K562 (cell line): Measurements from ENCODE around the gene SETD5. TPM values are rescaled to one million over a fixed set of nuclear protein-coding genes. Genes with fewer than 3 reads are reported as not detected.

Experiments
- ATAC-seq: fragments of 200-7000 bp; cut with Tn5 transposase; 3 replicates; pipeline ENCODE4 v1.9.1; 2020; ENCODE audit warnings: moderate library complexity
- BruUV-seq: library from RNA; stranded (reverse); fragments of 400-500 nt; replicated peaks from 2 replicates; lab custom pipeline; 2021; lab: Mats Ljungman, UMichigan
- CTCF ChIA-PET: fragments of 300-600 bp; formaldehyde crosslinking; extraction: SDS; loops from one replicate; lab custom pipeline; 2021; ENCODE audit warnings: low intra/inter-chr PET ratio; lab: Yijun Ruan, JAX
- POLR2A ChIA-PET: fragments of 300-600, 350-650 bp; sonication (Branson Sonifier 250); formaldehyde crosslinking; extraction: SDS; loops from one replicate; lab custom pipeline; 2021; ENCODE audit warnings: antibody characterized with exemption, inconsistent platforms; lab: Yijun Ruan, JAX
- DNase-seq, 4 experiments: peaks; one replicate each; pipeline versions ENCODE4 v3.0.0 to v3.0.0-alpha.2; 2011 to 2018; ENCODE audit warnings: low spot score in 3 of 4, mixed read lengths in 3 of 4; ENCODE audit errors: extremely low read depth in 1 of 4
- FAIRE-seq: peaks from 2 replicates; lab custom pipeline; 2011; peaks lifted over from hg19 to GRCh38; lab: Jason Lieb, UNC
- H2AFZ ChIP-seq: 2 replicates; pipeline ENCODE4 v1.6.0; 2011; ENCODE audit warnings: low read depth, low read length, control low read depth, inconsistent platforms
- H3K27ac ChIP-seq: fragments of 200-600 bp; 3 replicates; pipeline ENCODE4 v1.8.0; 2011; ENCODE audit warnings: low read depth, mild to moderate bottlenecking, control low read depth, inconsistent platforms, low read length, moderate library complexity, mixed read lengths; ENCODE audit errors: extremely low read depth
- H3K27me3 ChIP-seq, 2 experiments: fragments of 300-600 bp in 1 of 2; 2 replicates in 1 of 2; 3 replicates in 1 of 2; pipeline versions ENCODE4 v1.6.0 to v1.8.0; 2011; ENCODE audit warnings: inconsistent platforms in 2 of 2, low read length in 2 of 2, mild to moderate bottlenecking in 1 of 2, mixed read lengths in 1 of 2, moderate library complexity in 1 of 2; ENCODE audit not compliant: control insufficient read depth in 2 of 2, insufficient read depth in 2 of 2
- H3K36me3 ChIP-seq: fragments of 300-600 bp; 3 replicates; pipeline ENCODE4 v1.8.0; 2011; ENCODE audit warnings: mild to moderate bottlenecking, low read length, inconsistent platforms; ENCODE audit not compliant: control insufficient read depth, insufficient read depth
- H3K4me1 ChIP-seq, 2 experiments: fragments of 200-600 bp in 1 of 2; replicated peaks in 1 of 2; 2 replicates in 1 of 2; 3 replicates in 1 of 2; pipeline versions ENCODE4 v1.5.1 to v1.8.0; 2011; ENCODE audit warnings: inconsistent platforms in 2 of 2, low read length in 2 of 2, mild to moderate bottlenecking in 1 of 2, mixed read lengths in 1 of 2, moderate library complexity in 1 of 2; ENCODE audit not compliant: control insufficient read depth in 2 of 2, insufficient read depth in 2 of 2
- H3K4me2 ChIP-seq: 2 replicates; pipeline ENCODE4 v1.6.1; 2011; ENCODE audit warnings: low read length, control low read depth, inconsistent platforms, mixed read lengths; ENCODE audit not compliant: insufficient read depth
- H3K4me3 ChIP-seq: fragments of 200-600 bp; sonication (generic), shearing (Covaris generic); 2 replicates; pipeline ENCODE4 v1.5.1; 2016; ENCODE audit warnings: control low read depth, inconsistent platforms
- H3K79me2 ChIP-seq: fragments of 200-600 bp; 3 replicates; pipeline ENCODE4 v1.8.0; 2011; ENCODE audit warnings: low read length, inconsistent platforms; ENCODE audit not compliant: control insufficient read depth, insufficient read depth
- H3K9ac ChIP-seq, 2 experiments: 2 replicates each; pipeline versions ENCODE4 v1.6.0 to v1.6.1; 2011; ENCODE audit warnings: low read depth in 2 of 2, low read length in 2 of 2, control low read depth in 1 of 2, inconsistent platforms in 1 of 2, mild to moderate bottlenecking in 1 of 2, mixed read lengths in 1 of 2; ENCODE audit not compliant: insufficient read depth in 1 of 2
- H3K9me1 ChIP-seq: one replicate; pipeline ENCODE4 v1.6.0; 2011; ENCODE audit warnings: inconsistent platforms, mild to moderate bottlenecking, low read length, moderate library complexity; ENCODE audit not compliant: control insufficient read depth, insufficient read depth
- H3K9me3 ChIP-seq: replicated peaks from 2 replicates; pipeline ENCODE4 v1.5.1; 2011; ENCODE audit warnings: low read depth, low read length, inconsistent platforms; ENCODE audit not compliant: control insufficient read depth, insufficient read depth
- H4K20me1 ChIP-seq: replicated peaks from 2 replicates; pipeline ENCODE4 v1.6.1; 2011; ENCODE audit warnings: low read length, inconsistent platforms, mixed read lengths; ENCODE audit not compliant: control insufficient read depth, insufficient read depth
- HSF4 ChIP-seq: fragments of 250-450 bp; sonication (Bioruptor Pico); IDR thresholded peaks from 2 replicates; pipeline ENCODE4 v2.1.2; 2022; ENCODE audit warnings: mild to moderate bottlenecking, moderate library complexity, borderline replicate concordance
- IFI16 ChIP-seq: fragments of 250-450 bp; sonication (Bioruptor Pico); IDR thresholded peaks from 2 replicates; pipeline ENCODE4 v2.1.2; 2022; ENCODE audit warnings: mild to moderate bottlenecking, inconsistent platforms
- ILK ChIP-seq: fragments of 450-650 bp; IDR thresholded peaks from 2 replicates; pipeline ENCODE4 v1.6.1; 2016; ENCODE audit warnings: missing genetic modification characterization, low read depth, mild to moderate bottlenecking, missing compliant biosample characterization, moderate library complexity, borderline replicate concordance
- KDM5B ChIP-seq: fragments of 200-600 bp; sonication (generic); IDR thresholded peaks from 2 replicates; pipeline ENCODE4 v1.6.1; 2012; ENCODE audit warnings: low read depth, mild to moderate bottlenecking, moderate library complexity, low read length, control low read depth, inconsistent platforms; ENCODE audit not compliant: insufficient replicate concordance
- KLF6 ChIP-seq: fragments of 250-450 bp; sonication (Bioruptor Pico); IDR thresholded peaks from 2 replicates; pipeline ENCODE4 v1.4.0; 2020; ENCODE audit warnings: mild to moderate bottlenecking, moderate library complexity, borderline replicate concordance
- MEIS2 ChIP-seq: fragments of 450-650 bp; IDR thresholded peaks from 2 replicates; pipeline ENCODE4 v1.6.1; 2014; ENCODE audit warnings: mild to moderate bottlenecking; ENCODE audit not compliant: partially characterized antibody
- RFX7 ChIP-seq: fragments of 250-450 bp; sonication (Bioruptor Pico); IDR thresholded peaks from 2 replicates; pipeline ENCODE4 v1.5.1; 2021; ENCODE audit warnings: mild to moderate bottlenecking
- SMAD3 ChIP-seq: fragments of 450-650 bp; formaldehyde crosslinking; conservative IDR thresholded peaks from 2 replicates; pipeline ENCODE4 v1.4.0; 2020; ENCODE audit warnings: mild to moderate bottlenecking
- SP2 ChIP-seq: IDR thresholded peaks from 2 replicates; pipeline ENCODE4 v1.6.1; 2011; ENCODE audit warnings: mild to moderate bottlenecking, low read depth, low read length, moderate library complexity; ENCODE audit not compliant: poor library complexity, severe bottlenecking; ENCODE audit errors: extremely low read depth
- SUPT5H ChIP-seq: fragments of 450-650 bp; IDR thresholded peaks from 2 replicates; pipeline ENCODE4 v1.6.1; 2016
- TBP ChIP-seq: optimal IDR thresholded peaks from 2 replicates; pipeline ENCODE3; 2011; ENCODE audit warnings: low read depth, low read length, improper control_type of control experiment
- ZBTB17 ChIP-seq: fragments of 450-650 bp; formaldehyde crosslinking; IDR thresholded peaks from 2 replicates; pipeline ENCODE4 v1.4.0; 2020; ENCODE audit warnings: mild to moderate bottlenecking
- ZBTB7A ChIP-seq: IDR thresholded peaks from 2 replicates; pipeline ENCODE4 v1.6.1; 2011; ENCODE audit warnings: low read depth, mild to moderate bottlenecking, low read length, moderate library complexity, borderline replicate concordance; ENCODE audit not compliant: control insufficient read depth
- ZNF668 ChIP-seq: fragments of 250-450 bp; sonication (Bioruptor Pico); IDR thresholded peaks from 2 replicates; pipeline ENCODE4 v1.8.0; 2022; ENCODE audit warnings: mild to moderate bottlenecking, inconsistent platforms
- ZNF764 ChIP-seq: fragments of 250-450 bp; sonication (Bioruptor Pico); IDR thresholded peaks from 2 replicates; pipeline ENCODE4 v1.4.0; 2020; ENCODE audit warnings: low read depth, mild to moderate bottlenecking, moderate library complexity
- WGBS: fragments of 100-300 bp; shearing (Covaris generic); methylation state at CpG from one replicate; pipeline ENCODE4 v1.1.6; 2016; ENCODE audit warnings: low coverage, mixed read lengths; ENCODE audit not compliant: insufficient coverage; ENCODE audit errors: missing lambda C conversion rate; 5-methylcytosine and 5-hydroxymethylcytosine counted together
- in situ Hi-C: fragments of 300-500 bp; cut with MboI; formaldehyde crosslinking; loops from 4 replicates; pipeline ENCODE4 v1.15.0; 2018; ENCODE audit warnings: inconsistent platforms, mixed read lengths
- intact Hi-C: fragments of 100-400 bp; cut with micrococcal nuclease; formaldehyde crosslinking; loops from 2 replicates; pipeline ENCODE4 v1.14.2; 2022
- polyA plus RNA-seq, 8 experiments: library from polyadenylated mRNA; depleted of rRNA in 4 of 8; stranded (reverse) in 5 of 8; unstranded in 3 of 8; fragments of >200 nt; fragmentation: Nextera tagmentation in 2 of 8; fragmentation: Illumina TruSeq in 1 of 8; extraction: Ambion mirVana in 2 of 8; extraction: Trizol in 1 of 8; gene quantifications; 2 replicates each; pipeline versions ENCODE4 v1.2.1 to v1.2.3, GENCODE V29; 2011 to 2014; ENCODE audit warnings: inconsistent platforms in 1 of 8, missing spikeins in 1 of 8
- total RNA-seq, 7 experiments: library from RNA; depleted of rRNA in 6 of 7; stranded (reverse); fragments of >200 nt in 6 of 7; fragmentation: Illumina TruSeq in 2 of 7; extraction: Trizol in 2 of 7; gene quantifications; 2 replicates each; pipeline versions ENCODE4 v1.2.1 to v1.2.3, GENCODE V29; 2011 to 2021; ENCODE audit warnings: low replicate concordance in 1 of 7
- TF ChIP-seq, protein P1 (sequence below): IDR thresholded peaks from 3 replicates; pipeline ENCODE4 v1.6.1; 2011; ENCODE audit warnings: borderline replicate concordance, mild to moderate bottlenecking, moderate library complexity; ENCODE audit not compliant: insufficient read length; ENCODE audit errors: extremely low read depth
- TF ChIP-seq, protein P2 (sequence below): sonication (generic); formaldehyde crosslinking; IDR thresholded peaks from 2 replicates; pipeline ENCODE4 v1.8.1; 2023; ENCODE audit warnings: mild to moderate bottlenecking, missing genetic modification reagents
- TF ChIP-seq, protein P3 (sequence below): sonication (generic); formaldehyde crosslinking; IDR thresholded peaks from 2 replicates; pipeline ENCODE4 v1.9.0; 2022; ENCODE audit warnings: mild to moderate bottlenecking, missing genetic modification reagents

The SETD5 gene
- total and polyA plus RNA-seq, 9 of the 15 experiments (the other 6 are each of a cell fraction or from before 2014, with no cell fraction given) = 20.8 to 135 (median 87.2) TPM

DNA sequence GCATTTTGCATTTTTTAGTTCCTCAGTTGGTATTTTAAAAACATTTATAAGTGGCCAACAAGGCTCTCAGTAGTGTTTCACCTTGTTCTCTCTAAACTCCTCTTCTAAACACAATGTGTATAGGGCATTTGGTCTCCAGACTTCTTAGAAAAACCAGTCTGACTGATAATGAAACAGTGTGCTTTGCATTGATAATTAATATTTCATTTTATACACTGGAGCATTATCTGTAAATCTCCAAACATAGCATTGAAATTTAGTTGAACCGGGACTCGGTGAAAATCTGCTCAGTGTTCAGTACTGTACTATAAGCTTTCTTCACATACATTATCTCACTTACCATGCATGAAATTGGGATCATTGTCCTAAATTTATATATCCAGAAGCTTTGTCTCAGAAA is 53.6 kb downstream of the SETD5 start (continued):
- TF ChIP-seq, protein P1, sequence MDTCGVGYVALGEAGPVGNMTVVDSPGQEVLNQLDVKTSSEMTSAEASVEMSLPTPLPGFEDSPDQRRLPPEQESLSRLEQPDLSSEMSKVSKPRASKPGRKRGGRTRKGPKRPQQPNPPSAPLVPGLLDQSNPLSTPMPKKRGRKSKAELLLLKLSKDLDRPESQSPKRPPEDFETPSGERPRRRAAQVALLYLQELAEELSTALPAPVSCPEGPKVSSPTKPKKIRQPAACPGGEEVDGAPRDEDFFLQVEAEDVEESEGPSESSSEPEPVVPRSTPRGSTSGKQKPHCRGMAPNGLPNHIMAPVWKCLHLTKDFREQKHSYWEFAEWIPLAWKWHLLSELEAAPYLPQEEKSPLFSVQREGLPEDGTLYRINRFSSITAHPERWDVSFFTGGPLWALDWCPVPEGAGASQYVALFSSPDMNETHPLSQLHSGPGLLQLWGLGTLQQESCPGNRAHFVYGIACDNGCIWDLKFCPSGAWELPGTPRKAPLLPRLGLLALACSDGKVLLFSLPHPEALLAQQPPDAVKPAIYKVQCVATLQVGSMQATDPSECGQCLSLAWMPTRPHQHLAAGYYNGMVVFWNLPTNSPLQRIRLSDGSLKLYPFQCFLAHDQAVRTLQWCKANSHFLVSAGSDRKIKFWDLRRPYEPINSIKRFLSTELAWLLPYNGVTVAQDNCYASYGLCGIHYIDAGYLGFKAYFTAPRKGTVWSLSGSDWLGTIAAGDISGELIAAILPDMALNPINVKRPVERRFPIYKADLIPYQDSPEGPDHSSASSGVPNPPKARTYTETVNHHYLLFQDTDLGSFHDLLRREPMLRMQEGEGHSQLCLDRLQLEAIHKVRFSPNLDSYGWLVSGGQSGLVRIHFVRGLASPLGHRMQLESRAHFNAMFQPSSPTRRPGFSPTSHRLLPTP = no peak
- TF ChIP-seq TBP (no peak), ILK (no peak), SUPT5H (no peak), SMAD3 (CRISPR knock-in tag) (no peak)

DNA sequence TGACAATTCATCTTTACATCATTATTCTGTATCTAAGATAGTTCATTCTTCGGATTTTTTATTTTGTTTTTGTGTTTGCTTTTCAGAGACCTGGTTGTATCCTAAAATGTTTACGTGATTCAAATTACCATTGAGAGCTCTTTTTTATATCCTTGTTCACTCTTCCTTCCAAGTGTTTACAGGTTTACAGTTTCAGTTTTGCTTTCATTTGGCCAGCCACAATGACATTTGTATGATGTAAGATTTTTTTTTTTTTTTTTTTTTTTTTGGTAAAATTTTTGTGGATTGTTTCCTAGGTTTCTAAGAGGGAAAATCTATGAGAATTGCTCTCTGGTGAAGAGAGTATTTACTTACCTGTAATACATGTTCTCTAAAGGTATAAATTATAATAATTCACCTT is 55.0 kb downstream of the SETD5 start:
- intact Hi-C loops = no loop called here
- BruUV-seq = no TSS peak
- FAIRE-seq (no peak), DNase-seq (no peak), ATAC-seq (no peak)
- Histone ChIP-seq H3K4me1 (no peaks in the 10 kb centered on the region), H3K79me2 (peaks cover 16% of the 10 kb centered on the region; the same call in 1 of the 3 replicates), H3K27ac (no peak overlapping the region), H3K9ac (no peak overlapping the region), H3K4me3 (no peak overlapping the region), H3K4me2 (no peak overlapping the region), H3K9me1 (no peaks in the 10 kb centered on the region), H2AFZ (no peak overlapping the region), H3K27me3 (no peaks in the 10 kb centered on the region), H4K20me1 (0 out of 2 replicates have a peak, but pooled peaks cover 3% of the 10 kb centered on the region), H3K36me3 (peaks cover 93% of the 10 kb centered on the region), H3K9me3 (no peaks in the 10 kb centered on the region)
- POLR2A ChIA-PET = interaction anchor here (1.1 to 1.7 kb wide), 2 partner anchors 55 to 90 kb away, joined by 4 to 6 read pairs; partner anchors contain the start of genes SETD5 and THUMPD3
- CTCF ChIA-PET = no interaction called here
- 94% methylated on average over 2 of the region's 2 CpGs for WGBS
- in situ Hi-C loops = no loop called here
- TF ChIP-seq HSF4 (CRISPR knock-in tag) (no peak), ZNF668 (CRISPR knock-in tag) (no peak), KLF6 (no peak), ZBTB7A (no peak), KDM5B (no peak), RFX7 (CRISPR knock-in tag) (no peak), ZBTB17 (CRISPR knock-in tag) (no peak), SP2 (no peak), ZNF764 (CRISPR knock-in tag) (no peak), IFI16 (no peak), MEIS2 (no peak)
- TF ChIP-seq, protein P2, sequence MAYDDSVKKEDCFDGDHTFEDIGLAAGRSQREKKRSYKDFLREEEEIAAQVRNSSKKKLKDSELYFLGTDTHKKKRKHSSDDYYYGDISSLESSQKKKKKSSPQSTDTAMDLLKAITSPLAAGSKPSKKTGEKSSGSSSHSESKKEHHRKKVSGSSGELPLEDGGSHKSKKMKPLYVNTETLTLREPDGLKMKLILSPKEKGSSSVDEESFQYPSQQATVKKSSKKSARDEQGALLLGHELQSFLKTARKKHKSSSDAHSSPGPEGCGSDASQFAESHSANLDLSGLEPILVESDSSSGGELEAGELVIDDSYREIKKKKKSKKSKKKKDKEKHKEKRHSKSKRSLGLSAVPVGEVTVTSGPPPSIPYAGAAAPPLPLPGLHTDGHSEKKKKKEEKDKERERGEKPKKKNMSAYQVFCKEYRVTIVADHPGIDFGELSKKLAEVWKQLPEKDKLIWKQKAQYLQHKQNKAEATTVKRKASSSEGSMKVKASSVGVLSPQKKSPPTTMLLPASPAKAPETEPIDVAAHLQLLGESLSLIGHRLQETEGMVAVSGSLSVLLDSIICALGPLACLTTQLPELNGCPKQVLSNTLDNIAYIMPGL (CRISPR knock-in tag) = no peak
- TF ChIP-seq, protein P3, sequence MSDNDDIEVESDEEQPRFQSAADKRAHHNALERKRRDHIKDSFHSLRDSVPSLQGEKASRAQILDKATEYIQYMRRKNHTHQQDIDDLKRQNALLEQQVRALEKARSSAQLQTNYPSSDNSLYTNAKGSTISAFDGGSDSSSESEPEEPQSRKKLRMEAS (CRISPR knock-in tag) = no peak
